Smooth muscle cell of the brain vasculature (primary cell): ENCODE measurements around the gene GRM7.

Experiments used
- DNase-seq: peaks from one replicate; pipeline ENCODE4 v3.0.0-alpha.2; 2012; ENCODE audit warnings: low read depth, low spot score

GRM7 gene

GRCh38 chr3:7788881-7789280 is 928.0 kb downstream of the GRM7 start:
- DNase-seq, result no peak

GRCh38 chr3:7789324-7789723 is 928.4 kb downstream of the GRM7 start:
- no peak for DNase-seq

GRCh38 chr3:7790141-7790540 is 929.2 kb downstream of the GRM7 start:
- DNase-seq, result no peak
